Iris pigment epithelial cell (primary cell): Measurements from ENCODE around the gene GTF2A2.
"Not testable (repeated sequence)": the region's sequence is repeated elsewhere in the genome, so short reads cannot be mapped to it uniquely, and the experiment has no call there.

Source experiments
- DNase-seq: peaks from one replicate; pipeline ENCODE4 v3.0.0-alpha.2; 2011; ENCODE audit warnings: low read depth

Gene GTF2A2

GRCh38 chr15:59674361-59674877 is 17.1 kb upstream of the GTF2A2 start:
- no peak for DNase-seq

- DNase-seq = no peak
These were observed 11.2 kb upstream of the GTF2A2 start for GRCh38 chr15:59668556-59668955.

- no peak for DNase-seq
These were observed 4.9 kb upstream of the GTF2A2 start for GRCh38 chr15:59662260-59662659.

GRCh38 chr15:59659366-59659765 is 2.1 kb upstream of the GTF2A2 start:
- DNase-seq = no peak

GRCh38 chr15:59657635-59658125 is 365 bp upstream of the GTF2A2 start:
- no peak for DNase-seq

- DNase-seq = no peak
These were observed 3.3 kb downstream of the GTF2A2 start for GRCh38 chr15:59654046-59654445.

- DNase-seq = peak; percentile 38
These were observed 7.7 kb downstream of the GTF2A2 start for GRCh38 chr15:59649603-59650002.

- DNase-seq = no peak
These were observed 10.2 kb downstream of the GTF2A2 start for GRCh38 chr15:59647085-59647484.

GRCh38 chr15:59646277-59646676 is 11.0 kb downstream of the GTF2A2 start:
- no peak for DNase-seq

GRCh38 chr15:59645812-59646211 is 11.5 kb downstream of the GTF2A2 start:
- DNase-seq = not testable (repeated sequence)

GRCh38 chr15:59644756-59645155 is 12.6 kb downstream of the GTF2A2 start:
- peak; percentile 58 for DNase-seq

- peak; percentile 5 for DNase-seq
These were observed 15.0 kb downstream of the GTF2A2 start for GRCh38 chr15:59642351-59642750.

- DNase-seq = peak; percentile 9
These were observed 19.8 kb downstream of the GTF2A2 start for GRCh38 chr15:59637507-59637906.

GRCh38 chr15:59636184-59636583 is 21.1 kb downstream of the GTF2A2 start:
- no peak for DNase-seq

GRCh38 chr15:59632714-59633113 is 24.6 kb downstream of the GTF2A2 start:
- DNase-seq = peak; percentile 28

- DNase-seq = peak; percentile 60
These were observed 35.0 kb downstream of the GTF2A2 start for GRCh38 chr15:59622289-59622688.

GRCh38 chr15:59618406-59618805 is 38.9 kb downstream of the GTF2A2 start:
- DNase-seq = no peak

- no peak for DNase-seq
These were observed 40.9 kb downstream of the GTF2A2 start for GRCh38 chr15:59616379-59616778.

GRCh38 chr15:59615661-59616060 is 41.7 kb downstream of the GTF2A2 start:
- no peak for DNase-seq

- no peak for DNase-seq
These were observed 43.2 kb downstream of the GTF2A2 start for GRCh38 chr15:59614153-59614552.

- peak; percentile 61 for DNase-seq
These were observed 45.7 kb downstream of the GTF2A2 start, which contains the start of gene GCNT3 for GRCh38 chr15:59611276-59612260. GCNT3 (plus strand) TSS chr15:59611783; CDS start chr15:59618239, 6,456 bp downstream.

- DNase-seq = no peak
These were observed 47.3 kb downstream of the GTF2A2 start for GRCh38 chr15:59609730-59610712.
